GM08714 (cell line): ENCODE results near the gene APBA2.

Experiments
- H3K4me3 ChIP-seq: fragments of 200-500 bp; sonication (Bioruptor generic); 2 replicates; pipeline ENCODE4 v1.5.1; 2014; ENCODE audit warnings: mild to moderate bottlenecking, low read length, inconsistent platforms
- ZNF274 ChIP-seq: IDR thresholded peaks from 2 replicates; pipeline ENCODE4 v1.6.1; 2012; ENCODE audit warnings: mild to moderate bottlenecking, low read depth, low read length

APBA2 gene

GRCh38 chr15:28937271-28937670 lies 51.5 kb downstream of the APBA2 start:
- no peak for TF ChIP-seq ZNF274
- H3K4me3 ChIP-seq: no peak overlapping the region

GRCh38 chr15:28942046-28942445 lies 56.3 kb downstream of the APBA2 start:
- no peak for TF ChIP-seq ZNF274
- H3K4me3 ChIP-seq: no peak overlapping the region

- no peak for TF ChIP-seq ZNF274
- no peak overlapping the region for H3K4me3 ChIP-seq
These were observed 56.8 kb downstream of the APBA2 start for GRCh38 chr15:28942571-28942970.

- TF ChIP-seq ZNF274: no peak
These were observed 57.4 kb downstream of the APBA2 start for GRCh38 chr15:28943146-28943545.

GRCh38 chr15:28943611-28944230 lies 57.9 kb downstream of the APBA2 start:
- TF ChIP-seq ZNF274: no peak

More at GRCh38 chr15:28943146-28943545, 57.4 kb downstream of the APBA2 start:
- no peak overlapping the region for H3K4me3 ChIP-seq

GRCh38 chr15:28944286-28944685 lies 58.5 kb downstream of the APBA2 start:
- no peak overlapping the region for H3K4me3 ChIP-seq
- TF ChIP-seq ZNF274: no peak

More at GRCh38 chr15:28943611-28944230, 57.9 kb downstream of the APBA2 start:
- H3K4me3 ChIP-seq: no peak overlapping the region

GRCh38 chr15:28944696-28945300 lies 59.0 kb downstream of the APBA2 start:
- H3K4me3 ChIP-seq: no peak overlapping the region
- TF ChIP-seq ZNF274: no peak

- TF ChIP-seq ZNF274: no peak
- no peak overlapping the region for H3K4me3 ChIP-seq
These were observed 60.0 kb downstream of the APBA2 start for GRCh38 chr15:28945626-28946230.

GRCh38 chr15:28946803-28947202 lies 61.0 kb downstream of the APBA2 start:
- TF ChIP-seq ZNF274: no peak

GRCh38 chr15:28947221-28947674 lies 61.5 kb downstream of the APBA2 start:
- TF ChIP-seq ZNF274: no peak
- H3K4me3 ChIP-seq: no peak overlapping the region

More at GRCh38 chr15:28946803-28947202, 61.0 kb downstream of the APBA2 start:
- H3K4me3 ChIP-seq: no peak overlapping the region

GRCh38 chr15:28948036-28948435 lies 62.3 kb downstream of the APBA2 start:
- H3K4me3 ChIP-seq: no peak overlapping the region
- no peak for TF ChIP-seq ZNF274

GRCh38 chr15:28950916-28951315 lies 65.1 kb downstream of the APBA2 start:
- no peak overlapping the region for H3K4me3 ChIP-seq
- TF ChIP-seq ZNF274: no peak

- no peak for TF ChIP-seq ZNF274
- no peak overlapping the region for H3K4me3 ChIP-seq
These were observed 67.1 kb downstream of the APBA2 start for GRCh38 chr15:28952666-28953491.

- H3K4me3 ChIP-seq: no peak overlapping the region
- no peak for TF ChIP-seq ZNF274
These were observed 67.9 kb downstream of the APBA2 start for GRCh38 chr15:28953573-28954195.
